ENCODE measurements around the gene TCF7.

TCF7 gene

GRCh38 chr5:134091626-134092121, 22.8 kb upstream of the TCF7 start:
- no peak for DNase-seq

- peak; percentile 34 for DNase-seq
Measured at GRCh38 chr5:134092875-134093274, 21.6 kb upstream of the TCF7 start.

- no peak for DNase-seq
Measured at GRCh38 chr5:134093351-134093750, 21.1 kb upstream of the TCF7 start.

- DNase-seq = no peak
Measured at GRCh38 chr5:134095293-134095692, 19.2 kb upstream of the TCF7 start.

GRCh38 chr5:134095887-134096589, 18.4 kb upstream of the TCF7 start:
- no peak for DNase-seq

GRCh38 chr5:134097211-134097749, 17.2 kb upstream of the TCF7 start:
- no peak for DNase-seq

- DNase-seq = no peak
Measured at GRCh38 chr5:134098690-134099089, 15.8 kb upstream of the TCF7 start.

GRCh38 chr5:134099288-134099872, 15.1 kb upstream of the TCF7 start:
- no peak for DNase-seq

- no peak for DNase-seq
Measured at GRCh38 chr5:134099939-134100282, 14.6 kb upstream of the TCF7 start.

GRCh38 chr5:134100283-134101091, 14.0 kb upstream of the TCF7 start:
- peak; percentile 85 for DNase-seq

- DNase-seq = peak; percentile 74
Measured at GRCh38 chr5:134101686-134102439, 12.6 kb upstream of the TCF7 start.

- DNase-seq = peak; percentile 59
Measured at GRCh38 chr5:134103397-134103796, 11.1 kb upstream of the TCF7 start.

- no peak for DNase-seq
Measured at GRCh38 chr5:134103998-134104654, 10.4 kb upstream of the TCF7 start.

- DNase-seq = no peak
Measured at GRCh38 chr5:134106991-134107701, 7.3 kb upstream of the TCF7 start.

GRCh38 chr5:134107779-134108178, 6.7 kb upstream of the TCF7 start:
- DNase-seq = no peak

GRCh38 chr5:134110382-134110781, 4.1 kb upstream of the TCF7 start:
- no peak for DNase-seq

- DNase-seq = no peak
Measured at GRCh38 chr5:134111741-134112647, 2.5 kb upstream of the TCF7 start.

GRCh38 chr5:134112726-134113362, 1.6 kb upstream of the TCF7 start:
- no peak for DNase-seq

GRCh38 chr5:134113363-134113889, 1.1 kb upstream of the TCF7 start:
- no peak for DNase-seq

Data from activated naive CD4-positive, alpha-beta T cell treated with anti-CD3 and anti-CD28 coated beads, Interleukin-2, amount 50 U/mL, for 16 hours (primary cell).